Activated naive CD8-positive, alpha-beta T cell (primary cell): ENCODE results near the gene MACIR.
"Not testable (repeated sequence)": the region's sequence is repeated elsewhere in the genome, so short reads cannot be mapped to it uniquely, and the experiment has no call there.

Experiments
- H3K27ac Mint-ChIP-seq: one replicate; pipeline ENCODE4 v1.8.0; 2021; ENCODE audit warnings: mixed read lengths
- H3K27me3 Mint-ChIP-seq: one replicate; pipeline ENCODE4 v1.8.0; 2021; ENCODE audit warnings: mixed read lengths
- H3K36me3 Mint-ChIP-seq: one replicate; pipeline ENCODE4 v1.8.0; 2021; ENCODE audit warnings: mixed read lengths
- H3K4me1 Mint-ChIP-seq: one replicate; pipeline ENCODE4 v1.8.0; 2021; ENCODE audit warnings: low read depth, mixed read lengths
- H3K4me3 Mint-ChIP-seq: one replicate; pipeline ENCODE4 v1.8.0; 2021; ENCODE audit warnings: mild to moderate bottlenecking, mixed read lengths
- H3K9me3 Mint-ChIP-seq: one replicate; pipeline ENCODE4 v1.8.0; 2021; ENCODE audit warnings: low read depth, mixed read lengths

MACIR gene

GRCh38 chr5:103258368-103258956 lies at the start of gene MACIR:
MACIR (plus strand) TSS chr5:103258763; CDS start chr5:103275920, 17,157 bp downstream.
- H3K36me3 Mint-ChIP-seq, result no peaks in the 10 kb centered on the region
- H3K9me3 Mint-ChIP-seq, result no peaks in the 10 kb centered on the region
- peak within 1 kb of the TSS; percentile 87 for H3K27ac Mint-ChIP-seq
- H3K27me3 Mint-ChIP-seq, result peaks cover 5% of the 10 kb centered on the region
- peaks cover 22% of the 10 kb centered on the region for H3K4me1 Mint-ChIP-seq
- H3K4me3 Mint-ChIP-seq, result peak within 1 kb of the TSS; percentile 89

- Mint-ChIP-seq H3K9me3 (peaks cover 5% of the 10 kb centered on the region), H3K27ac (no peak overlapping the region), H3K4me3 (no peak overlapping the region), H3K4me1 (peaks cover 19% of the 10 kb centered on the region), H3K27me3 (no peaks in the 10 kb centered on the region), H3K36me3 (peaks cover 29% of the 10 kb centered on the region)
Measured at GRCh38 chr5:103209065-103209464, 49.5 kb upstream of the MACIR start.

GRCh38 chr5:103210952-103211351 lies 47.6 kb upstream of the MACIR start:
- H3K9me3 Mint-ChIP-seq, result no peaks in the 10 kb centered on the region
- H3K4me1 Mint-ChIP-seq, result peaks cover 19% of the 10 kb centered on the region
- no peak overlapping the region for H3K27ac Mint-ChIP-seq
- H3K4me3 Mint-ChIP-seq, result no peak overlapping the region
- H3K36me3 Mint-ChIP-seq, result peaks cover 16% of the 10 kb centered on the region
- H3K27me3 Mint-ChIP-seq, result no peaks in the 10 kb centered on the region

GRCh38 chr5:103211576-103212561 lies 46.7 kb upstream of the MACIR start:
- H3K36me3 Mint-ChIP-seq, result peaks cover 11% of the 10 kb centered on the region
- no peaks in the 10 kb centered on the region for H3K27me3 Mint-ChIP-seq
- H3K9me3 Mint-ChIP-seq, result no peaks in the 10 kb centered on the region
- peak overlapping the region; percentile 24 for H3K27ac Mint-ChIP-seq
- peaks cover 19% of the 10 kb centered on the region for H3K4me1 Mint-ChIP-seq
- H3K4me3 Mint-ChIP-seq, result no peak overlapping the region

- peaks cover 6% of the 10 kb centered on the region for H3K4me1 Mint-ChIP-seq
- H3K36me3 Mint-ChIP-seq, result peaks cover 8% of the 10 kb centered on the region
- no peaks in the 10 kb centered on the region for H3K27me3 Mint-ChIP-seq
- H3K4me3 Mint-ChIP-seq, result no peak overlapping the region
- H3K9me3 Mint-ChIP-seq, result no peaks in the 10 kb centered on the region
- peak overlapping the region; percentile 41 for H3K27ac Mint-ChIP-seq
Measured at GRCh38 chr5:103216137-103216536, 42.4 kb upstream of the MACIR start.

GRCh38 chr5:103216697-103217096 lies 41.9 kb upstream of the MACIR start:
- no peaks in the 10 kb centered on the region for H3K27me3 Mint-ChIP-seq
- H3K27ac Mint-ChIP-seq, result no peak overlapping the region
- H3K4me3 Mint-ChIP-seq, result no peak overlapping the region
- H3K9me3 Mint-ChIP-seq, result no peaks in the 10 kb centered on the region
- H3K36me3 Mint-ChIP-seq, result peaks cover 9% of the 10 kb centered on the region
- H3K4me1 Mint-ChIP-seq, result peaks cover 5% of the 10 kb centered on the region

GRCh38 chr5:103217101-103217500 lies 41.5 kb upstream of the MACIR start:
- peaks cover 8% of the 10 kb centered on the region for H3K36me3 Mint-ChIP-seq
- no peaks in the 10 kb centered on the region for H3K27me3 Mint-ChIP-seq
- H3K4me3 Mint-ChIP-seq, result no peak overlapping the region
- no peak overlapping the region for H3K27ac Mint-ChIP-seq
- H3K4me1 Mint-ChIP-seq, result peaks cover 1% of the 10 kb centered on the region
- no peaks in the 10 kb centered on the region for H3K9me3 Mint-ChIP-seq

GRCh38 chr5:103218164-103218563 lies 40.4 kb upstream of the MACIR start:
- no peaks in the 10 kb centered on the region for H3K4me1 Mint-ChIP-seq
- H3K27ac Mint-ChIP-seq, result no peak overlapping the region
- no peaks in the 10 kb centered on the region for H3K9me3 Mint-ChIP-seq

GRCh38 chr5:103219074-103219473 lies 39.5 kb upstream of the MACIR start:
- H3K27me3 Mint-ChIP-seq, H3K36me3 Mint-ChIP-seq, H3K4me3 Mint-ChIP-seq, H3K4me1 Mint-ChIP-seq, H3K27ac Mint-ChIP-seq, H3K9me3 Mint-ChIP-seq: not testable (repeated sequence)

More at GRCh38 chr5:103218164-103218563, 40.4 kb upstream of the MACIR start:
- H3K4me3 Mint-ChIP-seq, result no peak overlapping the region
- H3K27me3 Mint-ChIP-seq, result no peaks in the 10 kb centered on the region
- H3K36me3 Mint-ChIP-seq, result peaks cover 6% of the 10 kb centered on the region

GRCh38 chr5:103223031-103223955 lies 35.3 kb upstream of the MACIR start:
- Mint-ChIP-seq H3K36me3 (peaks cover 8% of the 10 kb centered on the region), H3K27me3 (peaks cover 8% of the 10 kb centered on the region), H3K4me3 (no peak overlapping the region), H3K4me1 (no peaks in the 10 kb centered on the region), H3K9me3 (no peaks in the 10 kb centered on the region), H3K27ac (no peak overlapping the region)

- no peaks in the 10 kb centered on the region for H3K4me1 Mint-ChIP-seq
Measured at GRCh38 chr5:103224118-103224893, 34.3 kb upstream of the MACIR start.

GRCh38 chr5:103224894-103225246 lies 33.7 kb upstream of the MACIR start:
- H3K27me3 Mint-ChIP-seq, result peaks cover 10% of the 10 kb centered on the region
- peaks cover 4% of the 10 kb centered on the region for H3K36me3 Mint-ChIP-seq
- no peak overlapping the region for H3K27ac Mint-ChIP-seq
- no peaks in the 10 kb centered on the region for H3K9me3 Mint-ChIP-seq
- H3K4me3 Mint-ChIP-seq, result no peak overlapping the region
- no peaks in the 10 kb centered on the region for H3K4me1 Mint-ChIP-seq

More at GRCh38 chr5:103224118-103224893, 34.3 kb upstream of the MACIR start:
- no peaks in the 10 kb centered on the region for H3K9me3 Mint-ChIP-seq
- H3K36me3 Mint-ChIP-seq, result peaks cover 6% of the 10 kb centered on the region
- no peak overlapping the region for H3K4me3 Mint-ChIP-seq
- H3K27ac Mint-ChIP-seq, result no peak overlapping the region
- H3K27me3 Mint-ChIP-seq, result peaks cover 10% of the 10 kb centered on the region

- H3K4me3 Mint-ChIP-seq, result no peak overlapping the region
- H3K27me3 Mint-ChIP-seq, result peaks cover 10% of the 10 kb centered on the region
- no peaks in the 10 kb centered on the region for H3K4me1 Mint-ChIP-seq
- peaks cover 2% of the 10 kb centered on the region for H3K36me3 Mint-ChIP-seq
- no peaks in the 10 kb centered on the region for H3K9me3 Mint-ChIP-seq
- H3K27ac Mint-ChIP-seq, result no peak overlapping the region
Measured at GRCh38 chr5:103228061-103228460, 30.5 kb upstream of the MACIR start.

GRCh38 chr5:103228588-103228987 lies 30.0 kb upstream of the MACIR start:
- Mint-ChIP-seq H3K27ac (no peak overlapping the region), H3K4me1 (no peaks in the 10 kb centered on the region), H3K27me3 (peaks cover 10% of the 10 kb centered on the region), H3K4me3 (no peak overlapping the region), H3K36me3 (peaks cover 2% of the 10 kb centered on the region), H3K9me3 (no peaks in the 10 kb centered on the region)
